GM18951 (cell line): ENCODE measurements around the gene NOTCH2.
"Not testable (repeated sequence)": the region's sequence is repeated elsewhere in the genome, so short reads cannot be mapped to it uniquely, and the experiment has no call there.

Source experiments
- POLR2A ChIP-seq: IDR thresholded peaks from 4 replicates; pipeline ENCODE4 v1.6.1; 2011; ENCODE audit warnings: mild to moderate bottlenecking; ENCODE audit not compliant: insufficient read length, insufficient read depth; ENCODE audit errors: extremely low read depth
- in situ Hi-C: fragments of 300-500 bp; cut with MboI; formaldehyde crosslinking; loops from one replicate; pipeline ENCODE4 v1.12.0; 2022; ENCODE audit warnings: low sequenced_read_pairs, mixed read lengths, inconsistent platforms; ENCODE audit not compliant: unreplicated experiment

The NOTCH2 gene

DNA sequence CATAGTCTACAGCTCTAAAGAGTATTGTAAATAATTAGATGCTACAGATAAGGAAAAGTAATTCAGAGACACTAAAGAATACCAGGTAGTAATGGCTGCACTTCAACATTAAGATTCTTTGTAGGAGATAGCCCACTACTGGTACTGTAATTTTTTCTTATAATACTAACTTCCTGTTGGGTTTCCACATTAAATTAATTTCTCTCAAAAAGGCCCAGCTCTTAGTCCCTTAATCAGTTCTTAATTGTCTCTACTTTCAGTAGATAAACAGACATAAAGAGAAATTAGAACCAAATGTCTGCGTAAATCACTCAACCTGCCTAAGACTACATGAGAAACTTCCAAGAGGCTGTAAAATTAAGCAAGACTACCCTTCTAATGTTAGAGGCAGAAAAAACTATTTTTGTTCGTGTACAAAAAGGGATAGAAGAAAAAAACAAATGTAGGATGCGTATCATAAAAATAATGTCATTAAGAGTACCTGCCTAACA is 83.4 kb downstream of the NOTCH2 start:
- no peak for TF ChIP-seq POLR2A
- in situ Hi-C loops, result no loop called here

DNA sequence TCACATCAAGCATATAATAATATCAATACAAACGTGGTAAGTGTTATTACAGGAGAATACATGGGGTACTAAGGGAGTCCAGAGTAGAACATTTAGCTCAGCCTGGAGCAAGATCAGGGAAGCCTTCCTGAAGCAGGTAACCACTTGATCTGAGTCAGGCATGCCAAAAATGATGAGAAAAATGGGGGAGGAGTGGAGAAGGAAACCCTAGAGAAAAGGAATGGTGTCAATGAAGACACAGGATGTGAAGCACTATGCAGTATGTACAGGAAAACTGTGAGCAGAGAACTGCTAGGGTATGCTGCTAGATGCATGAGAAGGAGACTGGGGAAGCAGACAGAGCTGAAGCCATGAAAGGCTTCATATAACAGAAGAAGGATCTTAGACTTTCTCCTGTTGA is 84.7 kb downstream of the NOTCH2 start:
- no peak for TF ChIP-seq POLR2A
- in situ Hi-C loops, result no loop called here

DNA sequence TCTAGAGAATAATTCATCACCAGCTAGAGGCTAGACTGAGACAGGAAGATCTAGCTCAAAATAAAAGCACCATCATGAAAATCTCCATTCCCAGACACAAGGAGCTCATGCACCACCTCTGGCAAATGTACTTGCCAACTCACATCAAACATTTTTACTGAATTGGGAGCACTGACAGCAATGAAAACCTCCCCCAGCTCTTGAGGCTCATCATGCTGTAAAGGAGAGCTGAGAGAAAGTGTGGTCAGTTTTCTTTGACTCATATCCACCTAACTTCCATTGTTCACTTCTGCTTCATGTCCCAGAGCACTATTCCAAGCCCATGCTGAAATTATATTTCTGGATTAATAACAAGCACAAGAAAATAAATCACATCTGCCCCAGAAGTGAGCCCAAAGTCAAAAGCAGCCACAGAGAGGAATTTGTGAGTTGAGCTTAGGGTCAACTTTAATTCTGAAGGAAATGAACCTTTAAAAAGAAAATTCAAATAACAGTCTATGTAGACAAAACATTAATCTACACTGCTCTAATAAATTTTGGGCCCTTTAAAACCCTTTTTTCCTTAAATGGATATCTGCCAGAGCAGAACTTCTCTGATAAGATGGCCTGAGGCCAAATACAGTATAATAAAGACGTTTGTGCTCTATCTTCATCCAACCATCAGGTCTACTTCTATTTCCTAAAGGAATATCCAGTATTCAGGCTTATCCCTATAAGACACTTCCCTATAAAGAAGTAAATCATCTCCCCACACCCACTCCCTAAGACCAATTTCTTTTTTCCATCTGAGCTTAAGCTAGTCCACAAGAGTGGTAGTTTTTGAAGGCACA is 87.3 kb downstream of the NOTCH2 start:
- no peak for TF ChIP-seq POLR2A
- in situ Hi-C loops, result no loop called here

DNA sequence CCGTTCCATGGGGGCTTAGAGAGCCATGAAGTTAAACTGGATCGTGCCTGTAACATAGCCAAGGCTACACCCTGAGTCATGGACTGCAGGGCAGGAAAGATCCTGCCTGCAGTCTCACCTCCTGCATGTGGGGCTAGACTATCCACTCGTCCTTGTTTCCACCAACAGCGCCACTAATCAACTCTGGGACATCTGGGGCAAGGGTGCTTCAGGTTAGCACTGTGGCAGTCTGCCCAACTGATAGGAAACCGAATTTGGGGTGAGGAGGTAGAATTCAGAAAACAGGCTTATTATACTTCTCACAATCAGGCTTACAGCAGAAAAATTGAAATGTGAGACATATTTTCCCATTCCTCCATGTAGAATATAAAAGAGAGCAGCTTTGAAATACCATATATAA is 88.0 kb downstream of the NOTCH2 start:
- in situ Hi-C loops, result no loop called here
- TF ChIP-seq POLR2A, result no peak

DNA sequence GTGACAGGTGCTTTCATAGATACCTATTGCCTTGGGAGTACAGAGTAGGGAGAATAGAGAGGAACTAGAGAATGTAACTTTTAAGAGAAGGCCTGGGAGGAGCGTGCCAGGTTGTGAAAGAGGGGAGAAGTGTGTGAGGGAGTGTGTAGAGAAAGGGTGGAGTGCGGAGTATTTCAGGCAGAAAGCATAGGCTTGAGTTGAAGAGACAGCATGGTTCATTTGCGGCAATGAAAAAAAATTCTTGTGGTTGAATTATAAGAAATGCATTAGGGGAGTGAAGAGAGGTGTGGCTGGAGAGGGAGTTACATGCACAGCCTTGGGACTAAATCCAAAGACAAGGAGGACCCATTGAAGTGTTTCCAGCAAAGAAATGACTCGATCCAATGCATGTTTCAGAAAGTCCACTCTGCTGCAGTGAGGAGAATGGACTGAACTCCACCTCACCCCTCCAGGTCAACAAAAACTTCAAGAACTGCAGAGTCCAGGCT is 91.4 kb downstream of the NOTCH2 start:
- no peak for TF ChIP-seq POLR2A

DNA sequence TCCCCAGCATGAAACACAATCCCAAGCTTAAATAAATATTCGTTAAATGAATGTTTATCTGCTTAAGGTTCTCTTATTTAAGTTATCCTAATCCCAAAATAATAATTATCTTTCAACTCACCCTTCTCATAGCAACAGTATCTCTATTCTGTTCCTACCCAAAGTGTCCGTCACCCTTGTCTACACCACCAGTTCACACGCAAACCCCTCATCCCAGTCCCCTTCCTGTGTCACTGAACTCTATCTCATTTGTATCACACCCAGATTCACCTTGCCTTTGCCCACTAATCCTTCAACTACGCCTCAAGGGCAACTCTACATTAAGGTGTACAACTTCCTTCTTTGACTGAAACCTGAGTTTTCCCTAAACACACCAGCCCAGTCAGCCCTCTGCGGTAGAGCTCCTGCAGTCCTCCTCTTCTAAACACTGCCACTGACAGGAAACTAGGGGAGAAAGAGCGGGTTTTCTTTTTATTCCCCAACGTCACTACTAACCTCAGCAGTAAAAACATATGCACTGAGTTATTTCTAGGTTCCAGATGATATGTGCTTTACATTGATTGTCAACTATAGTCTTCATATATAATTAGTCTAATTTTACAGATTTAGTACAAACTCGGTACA is 92.2 kb downstream of the NOTCH2 start:
- in situ Hi-C loops, result not testable (repeated sequence)

More for the DNA sequence above, 91.4 kb downstream of the NOTCH2 start:
- in situ Hi-C loops, result no loop called here

DNA sequence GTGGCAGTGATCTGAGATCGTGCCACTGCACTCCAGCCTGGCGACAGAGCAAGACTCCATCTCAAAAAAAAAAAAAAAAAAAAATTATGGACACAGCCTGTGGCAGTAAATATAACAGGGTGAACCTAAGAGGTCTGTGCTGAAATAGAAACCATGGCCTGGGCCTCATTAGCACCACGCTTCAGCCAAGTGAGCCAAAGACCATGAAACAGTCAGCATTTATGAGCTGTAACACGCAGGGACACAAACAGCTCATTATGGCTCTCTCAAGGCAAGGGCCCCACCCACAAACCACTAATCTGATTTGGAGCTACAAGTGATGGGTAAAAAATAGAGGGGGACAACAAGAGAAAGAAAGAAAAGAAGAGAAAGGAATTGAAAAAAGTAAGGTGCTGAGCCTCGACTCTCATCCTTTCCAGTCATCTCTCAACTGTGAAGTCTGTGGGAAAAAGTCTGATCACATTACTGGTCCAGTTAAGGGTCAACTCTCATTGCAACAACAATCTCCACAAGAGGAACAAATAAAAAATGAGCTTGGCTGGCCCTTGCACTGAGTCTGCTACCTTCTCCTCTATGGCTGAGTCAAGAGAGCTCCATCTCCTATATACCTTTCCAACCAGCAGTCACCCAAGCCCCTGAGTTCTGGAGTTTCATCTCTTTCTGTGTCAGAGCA is 93.7 kb downstream of the NOTCH2 start:
- in situ Hi-C loops, result not testable (repeated sequence)

DNA sequence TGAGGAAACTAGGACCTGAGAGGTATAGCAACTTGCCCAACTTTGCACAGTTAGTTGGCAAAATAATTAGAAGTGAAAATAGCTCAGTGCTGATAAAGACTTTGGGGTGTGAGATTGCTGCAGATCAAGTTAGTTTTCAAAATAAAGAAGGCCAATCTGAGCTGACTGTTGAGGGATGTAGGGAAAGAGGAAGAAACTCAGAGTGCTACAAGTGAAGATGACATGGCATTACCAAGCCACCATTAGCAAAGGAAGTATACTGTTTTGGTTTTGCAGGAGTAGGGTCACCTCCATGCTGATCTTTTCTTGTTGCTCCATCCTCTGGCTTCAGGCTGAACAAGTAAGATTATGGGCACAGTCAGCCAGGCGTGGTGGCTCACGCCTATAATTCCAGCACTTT is 94.5 kb downstream of the NOTCH2 start:
- no peak for TF ChIP-seq POLR2A
- in situ Hi-C loops, result no loop called here

DNA sequence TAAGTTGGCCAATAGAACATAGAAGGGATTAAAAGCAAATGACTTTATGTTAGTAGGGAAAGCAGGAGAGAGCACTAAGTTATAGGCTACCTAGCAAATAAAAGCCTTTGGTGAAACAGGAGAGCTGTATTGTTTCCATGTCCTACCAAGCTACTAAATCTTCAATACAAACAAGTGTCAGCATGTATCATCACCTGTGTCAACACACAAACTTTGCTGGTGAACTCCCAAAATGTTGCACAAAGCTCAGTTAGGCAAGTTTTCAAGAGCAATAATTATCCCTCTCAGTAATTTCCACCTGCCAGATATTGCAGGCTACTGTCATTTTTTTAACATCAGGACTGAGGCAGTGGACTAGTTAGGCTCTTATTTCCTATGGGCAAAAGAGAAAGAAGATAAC is 95.4 kb downstream of the NOTCH2 start:
- no peak for TF ChIP-seq POLR2A
- in situ Hi-C loops, result loop anchor here (25.0 kb wide), 1 partner anchor 163 kb away; no protein-coding TSS in a partner anchor

DNA sequence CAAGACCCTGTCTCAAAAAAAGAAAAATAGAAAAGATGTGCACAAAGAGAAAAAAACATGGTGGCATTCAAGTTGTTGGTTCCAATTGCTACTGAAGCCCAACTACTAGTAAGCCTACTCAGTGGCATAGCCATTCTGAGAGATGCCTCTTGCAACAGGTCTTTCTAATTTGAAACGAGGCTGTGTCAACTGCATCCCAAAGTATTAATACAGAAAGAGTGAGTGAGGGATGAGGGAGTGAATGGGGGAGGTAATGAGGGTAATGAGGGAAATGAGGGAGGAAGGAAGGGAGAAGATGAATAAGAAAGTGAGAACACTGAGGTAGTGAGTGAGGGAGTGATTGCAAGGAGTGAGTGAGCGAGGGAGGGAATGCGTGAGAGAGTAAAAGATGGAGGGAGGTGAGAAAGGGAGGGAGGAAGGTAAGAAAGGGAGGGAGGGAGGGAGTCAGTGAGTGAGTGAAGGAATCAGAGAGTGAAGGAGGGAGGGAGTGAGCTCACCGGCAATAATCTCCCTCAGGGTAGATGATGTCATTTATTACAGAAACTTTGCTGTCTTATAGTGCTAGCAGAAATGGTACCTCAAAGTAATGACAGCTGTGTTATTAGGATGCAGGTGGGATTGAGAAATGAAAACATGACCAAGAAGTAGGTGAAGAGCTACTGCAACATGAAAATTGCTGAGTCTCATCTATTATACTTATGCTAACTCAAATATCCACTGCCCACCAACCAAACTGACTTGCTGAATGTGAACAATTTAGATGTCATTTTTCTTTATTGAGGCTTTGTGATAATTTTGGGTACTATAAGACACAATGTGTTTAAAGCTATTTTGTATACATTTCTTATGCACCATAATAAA is 97.5 kb downstream of the NOTCH2 start:
- TF ChIP-seq POLR2A, result no peak
- in situ Hi-C loops, result loop anchor here (25.0 kb wide), 1 partner anchor 165 kb away; no protein-coding TSS in a partner anchor

DNA sequence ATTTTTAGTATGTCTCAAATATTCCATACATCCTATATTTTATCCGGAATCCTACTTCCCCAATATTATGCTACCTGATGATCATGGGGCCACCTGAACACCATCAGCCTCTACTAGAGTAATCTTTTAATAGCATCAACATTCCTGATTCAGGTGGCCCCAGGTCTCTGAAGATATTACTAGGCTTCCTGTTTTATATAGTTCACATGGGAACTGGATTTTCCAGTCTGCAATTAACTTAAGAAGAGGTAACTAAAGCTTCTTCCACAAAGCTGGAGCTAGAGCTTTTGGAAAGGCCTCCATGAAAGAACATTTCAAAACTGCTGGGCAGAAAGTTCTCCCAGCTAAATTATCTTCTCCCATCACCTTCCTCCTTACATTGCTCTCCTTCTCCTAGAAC is 100.9 kb downstream of the NOTCH2 start:
- in situ Hi-C loops, result loop anchor here (25.0 kb wide), 1 partner anchor 169 kb away; no protein-coding TSS in a partner anchor
- TF ChIP-seq POLR2A, result no peak

DNA sequence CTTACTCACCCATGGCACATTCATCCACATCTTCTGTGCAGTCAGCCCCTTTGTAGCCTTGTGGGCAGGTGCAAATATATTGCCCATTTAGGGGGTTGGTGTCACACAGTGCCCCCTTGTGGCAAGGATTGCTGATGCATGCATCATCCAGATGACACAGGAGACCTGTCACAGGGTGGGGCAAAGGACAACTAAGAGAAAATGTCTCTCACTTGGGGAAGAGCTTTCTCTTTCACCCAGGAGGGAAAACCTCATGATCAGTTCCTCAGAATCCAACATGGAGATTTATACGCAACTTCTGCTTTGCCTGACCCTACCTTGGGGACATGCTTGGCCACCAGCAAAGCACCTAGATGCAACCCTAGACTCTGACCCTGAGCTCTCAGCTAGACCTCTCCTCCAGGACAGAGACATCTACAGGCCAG is 101.4 kb downstream of the NOTCH2 start:
- in situ Hi-C loops, result loop anchor here (25.0 kb wide), 1 partner anchor 169 kb away; no protein-coding TSS in a partner anchor
- no peak for TF ChIP-seq POLR2A
